Uterus (tissue), 2 donors: ENCODE results near the gene ALG12.

Experiments
- POLR2A ChIP-seq, 2 donors: fragments of 450-650 bp; IDR thresholded peaks; one replicate each; pipeline ENCODE4 v1.6.1; 2016; ENCODE audit warnings: antibody characterized with exemption in 2 of 2, mild to moderate bottlenecking in 1 of 2, moderate library complexity in 1 of 2
- TF ChIP-seq, protein P1 (sequence below), 4 experiments: fragments of 200-600 bp in 2 of 4; fragments of 450-650 bp in 2 of 4; sonication (generic) in 2 of 4; IDR thresholded peaks; one replicate each; pipeline ENCODE4 v1.5.1; 2016 to 2019; ENCODE audit warnings: antibody characterized with exemption in 4 of 4, mild to moderate bottlenecking in 2 of 4, moderate library complexity in 1 of 4

DNA sequence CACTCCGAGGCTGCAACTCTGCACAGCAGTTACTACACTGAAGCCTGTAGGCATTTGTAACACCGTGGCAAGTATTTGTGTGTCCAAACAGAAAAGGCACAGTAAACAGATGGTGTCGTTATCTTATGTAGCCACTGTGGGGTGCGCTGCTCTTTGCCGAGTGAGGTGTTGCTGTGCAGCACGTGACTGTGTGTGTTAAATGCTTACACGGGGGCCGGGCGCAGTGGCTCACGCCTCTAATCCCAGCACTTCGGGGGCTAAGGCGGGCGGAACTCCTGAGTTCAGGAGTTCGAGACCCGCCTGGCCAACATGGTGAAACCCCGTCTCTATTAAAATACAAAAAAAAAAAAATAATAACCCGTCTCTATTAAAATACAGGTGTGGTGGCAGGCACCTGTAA is 53.1 kb downstream of the ALG12 start:
- TF ChIP-seq, protein P1, sequence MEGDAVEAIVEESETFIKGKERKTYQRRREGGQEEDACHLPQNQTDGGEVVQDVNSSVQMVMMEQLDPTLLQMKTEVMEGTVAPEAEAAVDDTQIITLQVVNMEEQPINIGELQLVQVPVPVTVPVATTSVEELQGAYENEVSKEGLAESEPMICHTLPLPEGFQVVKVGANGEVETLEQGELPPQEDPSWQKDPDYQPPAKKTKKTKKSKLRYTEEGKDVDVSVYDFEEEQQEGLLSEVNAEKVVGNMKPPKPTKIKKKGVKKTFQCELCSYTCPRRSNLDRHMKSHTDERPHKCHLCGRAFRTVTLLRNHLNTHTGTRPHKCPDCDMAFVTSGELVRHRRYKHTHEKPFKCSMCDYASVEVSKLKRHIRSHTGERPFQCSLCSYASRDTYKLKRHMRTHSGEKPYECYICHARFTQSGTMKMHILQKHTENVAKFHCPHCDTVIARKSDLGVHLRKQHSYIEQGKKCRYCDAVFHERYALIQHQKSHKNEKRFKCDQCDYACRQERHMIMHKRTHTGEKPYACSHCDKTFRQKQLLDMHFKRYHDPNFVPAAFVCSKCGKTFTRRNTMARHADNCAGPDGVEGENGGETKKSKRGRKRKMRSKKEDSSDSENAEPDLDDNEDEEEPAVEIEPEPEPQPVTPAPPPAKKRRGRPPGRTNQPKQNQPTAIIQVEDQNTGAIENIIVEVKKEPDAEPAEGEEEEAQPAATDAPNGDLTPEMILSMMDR (IDR thresholded peaks at IDR 0.05) = no peak
- TF ChIP-seq POLR2A (IDR thresholded peaks at IDR 0.05) = no peak
